AG09319 (cell line): Measurements from ENCODE around the gene ZNF544.

ENCODE experiments used
- DNase-seq: peaks from one replicate; pipeline ENCODE4 v3.0.0-alpha.2; 2010; ENCODE audit warnings: low read depth; ENCODE audit errors: extremely low read depth
- CTCF ChIP-seq: IDR thresholded peaks from 2 replicates; pipeline ENCODE4 v1.5.1; 2011; ENCODE audit warnings: low read depth, mild to moderate bottlenecking, inconsistent platforms, low read length, moderate library complexity

ZNF544 gene

GRCh38 chr19:58228585-58229254 is at the start of gene ZNF544:
Gene ZNF544, plus strand, starts transcription at chr19:58228914. Its CDS starts 15,110 bp downstream, at chr19:58244024.
- peak; percentile 18 for TF ChIP-seq CTCF
- peak; percentile 25 for DNase-seq

GRCh38 chr19:58181902-58182576 is 46.7 kb upstream of the ZNF544 start:
- DNase-seq, result no peak
- TF ChIP-seq CTCF, result peak; percentile 2

GRCh38 chr19:58182577-58182988 is 46.1 kb upstream of the ZNF544 start:
- DNase-seq, result no peak

GRCh38 chr19:58182989-58183816 is 45.5 kb upstream of the ZNF544 start, which contains the start of gene ZNF274:
Gene ZNF274, plus strand, starts transcription at chr19:58183061. Its CDS starts 905 bp downstream, at chr19:58183966.
- TF ChIP-seq CTCF, result no peak
- peak; percentile 77 for DNase-seq

More at GRCh38 chr19:58182577-58182988, 46.1 kb upstream of the ZNF544 start:
- no peak for TF ChIP-seq CTCF

GRCh38 chr19:58183817-58184215 is 44.9 kb upstream of the ZNF544 start:
- DNase-seq, result no peak
- no peak for TF ChIP-seq CTCF

- no peak for DNase-seq
- TF ChIP-seq CTCF, result no peak
Observed at GRCh38 chr19:58196901-58197616, 31.7 kb upstream of the ZNF544 start.
